Uterus (tissue), 2 donors: ENCODE measurements around the gene QDPR.

Source experiments
- CTCF ChIP-seq, 4 experiments: fragments of 200-600 bp in 2 of 4; fragments of 450-650 bp in 2 of 4; sonication (generic) in 2 of 4; IDR thresholded peaks; one replicate each; pipeline ENCODE4 v1.5.1; 2016 to 2019; ENCODE audit warnings: antibody characterized with exemption in 4 of 4, mild to moderate bottlenecking in 2 of 4, moderate library complexity in 1 of 4
- POLR2A ChIP-seq, 2 donors: fragments of 450-650 bp; IDR thresholded peaks; one replicate each; pipeline ENCODE4 v1.6.1; 2016; ENCODE audit warnings: antibody characterized with exemption in 2 of 2, mild to moderate bottlenecking in 1 of 2, moderate library complexity in 1 of 2

- TF ChIP-seq CTCF (IDR thresholded peaks at IDR 0.05) (no peak), POLR2A (IDR thresholded peaks at IDR 0.05) (no peak)
These were observed 48.3 kb downstream of the QDPR start for GRCh38 chr4:17463606-17464005.
